ENCODE results near the gene KLHL29.

DNA sequence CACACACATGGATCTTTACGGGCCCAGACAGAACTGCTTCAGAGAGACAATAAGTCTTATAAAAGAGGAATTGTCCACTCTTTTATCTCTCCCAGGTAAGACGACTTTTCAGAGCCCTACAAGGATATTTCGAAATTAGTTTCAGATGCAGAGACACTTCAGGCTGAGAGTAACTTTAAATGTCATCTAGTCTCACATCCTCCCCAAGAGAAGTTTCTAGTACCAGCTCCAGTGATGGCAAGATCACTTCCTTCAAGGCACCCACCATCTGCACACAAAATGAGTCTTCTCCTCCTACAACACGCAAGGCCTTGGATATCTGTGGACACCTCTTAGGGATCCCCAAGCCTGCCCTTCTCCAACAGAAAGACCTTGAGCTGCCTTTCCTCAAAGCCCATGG is 39.0 kb upstream of the KLHL29 start:
- no peak for TF ChIP-seq POLR2AphosphoS5 (IDR thresholded peaks at IDR 0.05; ENCODE audit: low read depth, low read length)
- TF ChIP-seq TAF1 (IDR thresholded peaks at IDR 0.05; ENCODE audit: borderline replicate concordance, insufficient read depth, low read length): no peak
